OCI-LY7 (cell line): Measurements from ENCODE around the gene ANGPT4. TPM values are rescaled to one million over a fixed set of nuclear protein-coding genes. Genes with fewer than 3 reads are reported as not detected.

Source experiments
- BruUV-seq: library from RNA; stranded (reverse); fragments of 400-500 nt; replicated peaks from 2 replicates; lab custom pipeline; 2021; lab: Mats Ljungman, UMichigan
- CTCF ChIA-PET: fragments of 300-600 bp; sonication (Branson Sonifier 250); formaldehyde crosslinking; loops from one replicate; lab custom pipeline; 2022; ENCODE audit warnings: antibody characterized with exemption; ENCODE audit not compliant: unreplicated experiment; lab: Charles Lee
- POLR2A ChIA-PET: fragments of 300-600 bp; sonication (Branson Sonifier 250); formaldehyde crosslinking; loops from one replicate; lab custom pipeline; 2022; ENCODE audit warnings: antibody characterized with exemption; lab: Charles Lee
- DNase-seq: peaks from one replicate; pipeline ENCODE4 v3.0.0-alpha.2; 2015; ENCODE audit warnings: low spot score
- H2AFZ ChIP-seq: fragments of 200-600 bp; sonication (generic), shearing (Covaris generic); 2 replicates; pipeline ENCODE4 v1.6.1; 2014; ENCODE audit warnings: mild to moderate bottlenecking, antibody characterized with exemption, low read length, moderate library complexity
- H3K27ac ChIP-seq: fragments of 200-600 bp; sonication (generic); 2 replicates; pipeline ENCODE4 v1.5.1; 2014; ENCODE audit warnings: mixed run types, low read depth, mild to moderate bottlenecking, moderate library complexity, low read length, inconsistent platforms; ENCODE audit not compliant: poor library complexity, severe bottlenecking
- H3K36me3 ChIP-seq: fragments of 200-600 bp; sonication (generic); 2 replicates; pipeline ENCODE4 v1.6.1; 2014; ENCODE audit warnings: mild to moderate bottlenecking, antibody characterized with exemption, low read length, moderate library complexity, mixed read lengths; ENCODE audit not compliant: insufficient read depth
- H3K4me1 ChIP-seq: fragments of 200-600 bp; sonication (generic); 2 replicates; pipeline ENCODE4 v1.5.1; 2014; ENCODE audit warnings: mild to moderate bottlenecking, low read length; ENCODE audit not compliant: insufficient read depth, poor library complexity, severe bottlenecking
- H3K4me2 ChIP-seq: fragments of 200-600 bp; sonication (generic); 2 replicates; pipeline ENCODE4 v1.6.1; 2014; ENCODE audit warnings: mild to moderate bottlenecking, low read length
- H3K4me3 ChIP-seq: fragments of 200-600 bp; sonication (generic); 2 replicates; pipeline ENCODE4 v1.5.1; 2014; ENCODE audit warnings: mild to moderate bottlenecking, low read depth, low read length; ENCODE audit not compliant: poor library complexity, severe bottlenecking
- H3K79me2 ChIP-seq: fragments of 200-600 bp; sonication (generic); 2 replicates; pipeline ENCODE4 v1.6.1; 2016; ENCODE audit warnings: low read depth, mild to moderate bottlenecking, low read length, moderate library complexity, mixed read lengths; ENCODE audit not compliant: insufficient read depth
- H3K9me2 ChIP-seq: fragments of 200-600 bp; sonication (generic); 2 replicates; pipeline ENCODE4 v1.6.1; 2016; ENCODE audit warnings: mild to moderate bottlenecking, low read length, mixed read lengths; ENCODE audit not compliant: insufficient read depth
- H3K9me3 ChIP-seq: fragments of 200-600 bp; sonication (generic); 2 replicates; pipeline ENCODE4 v1.6.1; 2014; ENCODE audit warnings: mild to moderate bottlenecking, mixed run types, low read length, mixed read lengths
- H4K20me1 ChIP-seq: fragments of 200-600 bp; sonication (generic); 2 replicates; pipeline ENCODE4 v1.6.1; 2014; ENCODE audit warnings: mild to moderate bottlenecking, antibody characterized with exemption, low read length, moderate library complexity, mixed read lengths; ENCODE audit not compliant: insufficient read depth
- CTCF ChIP-seq: fragments of 200-600 bp; sonication (generic); conservative IDR thresholded peaks from 2 replicates; pipeline ENCODE4 v1.5.1; 2014; ENCODE audit warnings: mild to moderate bottlenecking, antibody characterized with exemption, low read length, moderate library complexity, mixed read lengths
- EZH2phosphoT487 ChIP-seq: fragments of 200-600 bp; sonication (generic); IDR thresholded peaks from 2 replicates; pipeline ENCODE4 v1.6.1; 2018; ENCODE audit warnings: low read depth, borderline replicate concordance, mild to moderate bottlenecking, mixed run types, antibody characterized with exemption, low read length, moderate library complexity, mixed read lengths
- intact Hi-C: fragments of 100-400 bp; cut with micrococcal nuclease; formaldehyde crosslinking; loops from one replicate; pipeline ENCODE4 v1.10.0; 2022; ENCODE audit not compliant: unreplicated experiment
- total RNA-seq, 2 experiments: library from RNA; depleted of rRNA in 1 of 2; stranded (reverse); fragments of >200 nt in 1 of 2; shearing (Covaris generic) in 1 of 2; gene quantifications; 2 replicates each; pipeline ENCODE4 v1.2.3, GENCODE V29; 2014 to 2022

Gene ANGPT4
- total RNA-seq, 2 experiments from 2014 or later, result not detected

GRCh38 chr20:959996-960615 lies 44.0 kb upstream of the ANGPT4 start:
- no peaks in the 10 kb centered on the region for H3K9me3 ChIP-seq
- ChIA-PET CTCF (no interaction called here), POLR2A (no interaction called here)
- no peaks in the 10 kb centered on the region for H3K79me2 ChIP-seq
- no peak overlapping the region for H3K27ac ChIP-seq
- no peak overlapping the region for H3K4me3 ChIP-seq
- no peaks in the 10 kb centered on the region for H3K36me3 ChIP-seq
- H3K4me1 ChIP-seq, result no peaks in the 10 kb centered on the region
- TF ChIP-seq EZH2phosphoT487 (no peak), CTCF (no peak)
- no peaks in the 10 kb centered on the region for H4K20me1 ChIP-seq
- intact Hi-C loops, result loop anchor here (10.0 kb wide), 1 partner anchor 255 kb away; no protein-coding TSS in a partner anchor
- H3K4me2 ChIP-seq, result no peak overlapping the region
- DNase-seq, result no peak
- no peaks in the 10 kb centered on the region for H3K9me2 ChIP-seq
- BruUV-seq, result no TSS peak
- no peak overlapping the region for H2AFZ ChIP-seq

DNA sequence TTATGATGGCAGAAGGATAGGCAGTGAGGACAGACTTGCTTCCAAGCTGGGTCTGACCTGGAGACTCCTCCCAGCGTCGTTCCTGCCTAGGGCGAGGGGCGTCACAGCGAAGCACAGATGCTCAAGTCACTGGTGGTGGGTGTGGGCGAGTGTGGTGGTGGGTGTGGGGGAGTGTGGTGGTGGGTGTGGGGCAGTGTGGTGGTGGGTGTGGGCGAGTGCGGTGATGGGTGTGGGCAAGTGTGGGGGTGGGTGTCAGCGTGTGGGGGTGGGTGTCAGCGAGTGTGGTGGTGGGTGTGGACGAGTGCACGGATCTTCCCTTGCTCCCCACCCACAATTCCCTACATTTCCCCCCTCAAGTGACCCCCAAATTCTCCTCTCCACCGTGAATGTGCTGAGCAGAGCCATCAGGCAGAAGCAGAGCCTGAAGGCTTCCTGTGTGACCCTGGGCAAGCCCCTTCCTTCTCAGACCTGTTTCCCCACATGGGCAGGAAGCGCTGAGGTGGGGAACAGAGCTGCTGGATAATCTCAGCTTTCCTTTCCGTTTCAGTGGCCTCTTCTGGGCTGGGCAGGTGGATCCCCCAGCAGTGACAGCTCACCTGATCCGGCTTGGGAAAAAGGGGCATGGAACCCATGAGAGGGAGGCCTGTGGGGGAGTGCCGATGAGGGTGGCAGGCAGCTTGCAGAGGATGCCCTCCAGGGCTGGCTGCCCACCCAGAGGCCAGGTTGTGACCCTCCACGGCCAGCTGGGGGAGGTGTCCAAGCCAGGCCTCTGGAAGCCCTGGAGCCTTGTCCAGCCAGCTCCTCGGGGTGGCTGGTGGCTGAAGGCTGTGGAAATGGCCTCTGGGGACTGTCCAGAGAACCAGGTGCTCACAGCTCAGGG lies 43.0 kb upstream of the ANGPT4 start:
- TF ChIP-seq CTCF (no peak), EZH2phosphoT487 (no peak)

More for the DNA sequence above, 43.0 kb upstream of the ANGPT4 start:
- Histone ChIP-seq H3K36me3 (no peaks in the 10 kb centered on the region), H3K4me1 (no peaks in the 10 kb centered on the region), H4K20me1 (no peaks in the 10 kb centered on the region), H3K9me3 (no peaks in the 10 kb centered on the region), H3K4me2 (no peak overlapping the region), H3K4me3 (no peak overlapping the region), H2AFZ (no peak overlapping the region), H3K27ac (no peak overlapping the region), H3K9me2 (no peaks in the 10 kb centered on the region), H3K79me2 (no peaks in the 10 kb centered on the region)
- no peak for DNase-seq
- no TSS peak for BruUV-seq
- CTCF ChIA-PET, result no interaction called here
- POLR2A ChIA-PET, result no interaction called here
- intact Hi-C loops, result loop anchor here (10.0 kb wide), 1 partner anchor 256 kb away; no protein-coding TSS in a partner anchor
